GM21390 (cell line): Measurements from ENCODE around the gene NOS1.
"Not testable (repeated sequence)": the region's sequence is repeated elsewhere in the genome, so short reads cannot be mapped to it uniquely, and the experiment has no call there.

Experiments used
- ATAC-seq: cut with Tn5 transposase; IDR thresholded peaks from one replicate; pipeline ENCODE4 v1.9.1; 2021; ENCODE audit not compliant: unreplicated experiment

The NOS1 gene

GRCh38 chr12:117210266-117210918 is 151.0 kb downstream of the NOS1 start:
- ATAC-seq: no peak

- no peak for ATAC-seq
Observed at GRCh38 chr12:117209626-117210025, 151.8 kb downstream of the NOS1 start.

- no peak for ATAC-seq
Observed at GRCh38 chr12:117208811-117209455, 152.5 kb downstream of the NOS1 start.

GRCh38 chr12:117208206-117208605 is 153.2 kb downstream of the NOS1 start:
- ATAC-seq: no peak

GRCh38 chr12:117207675-117208074 is 153.8 kb downstream of the NOS1 start:
- ATAC-seq: no peak

- no peak for ATAC-seq
Observed at GRCh38 chr12:117202556-117202955, 158.9 kb downstream of the NOS1 start.

- no peak for ATAC-seq
Observed at GRCh38 chr12:117202033-117202432, 159.4 kb downstream of the NOS1 start.

- not testable (repeated sequence) for ATAC-seq
Observed at GRCh38 chr12:117199956-117200744, 161.3 kb downstream of the NOS1 start.

- ATAC-seq: not testable (repeated sequence)
Observed at GRCh38 chr12:117196334-117196733, 165.1 kb downstream of the NOS1 start.

- not testable (repeated sequence) for ATAC-seq
Observed at GRCh38 chr12:117195027-117195426, 166.4 kb downstream of the NOS1 start.

GRCh38 chr12:117193903-117194302 is 167.5 kb downstream of the NOS1 start:
- ATAC-seq: no peak

GRCh38 chr12:117192581-117192980 is 168.8 kb downstream of the NOS1 start:
- ATAC-seq: not testable (repeated sequence)

- no peak for ATAC-seq
Observed at GRCh38 chr12:117192057-117192456, 169.4 kb downstream of the NOS1 start.

GRCh38 chr12:117190210-117190781 is 171.1 kb downstream of the NOS1 start, which contains the start of gene FBXO21:
TSS of gene FBXO21 (minus strand) at chr12:117190470. CDS start at chr12:117190456, 14 bp downstream.
- ATAC-seq: peak; percentile 95

- peak; percentile 36 for ATAC-seq
Observed at GRCh38 chr12:117189725-117190209, 171.7 kb downstream of the NOS1 start.

GRCh38 chr12:117188961-117189724 is 172.3 kb downstream of the NOS1 start:
- no peak for ATAC-seq

GRCh38 chr12:117188121-117188665 is 173.2 kb downstream of the NOS1 start:
- no peak for ATAC-seq

GRCh38 chr12:117187421-117187820 is 174.0 kb downstream of the NOS1 start:
- ATAC-seq: no peak

- ATAC-seq: no peak
Observed at GRCh38 chr12:117182866-117183265, 178.6 kb downstream of the NOS1 start.

GRCh38 chr12:117181468-117181843 is 180.0 kb downstream of the NOS1 start:
- ATAC-seq: not testable (repeated sequence)
